ENCODE results near the gene ERRFI1.

The ERRFI1 gene

GRCh38 chr1:8011923-8012858 lies 13.9 kb downstream of the ERRFI1 start:
- TF ChIP-seq EGR1 (IDR thresholded peaks at IDR 0.05) = no peak
- no peak for TF ChIP-seq TEAD4 (IDR thresholded peaks at IDR 0.05)
- no peak for TF ChIP-seq YY1 (IDR thresholded peaks at IDR 0.05; ENCODE audit: low read depth)

DNA sequence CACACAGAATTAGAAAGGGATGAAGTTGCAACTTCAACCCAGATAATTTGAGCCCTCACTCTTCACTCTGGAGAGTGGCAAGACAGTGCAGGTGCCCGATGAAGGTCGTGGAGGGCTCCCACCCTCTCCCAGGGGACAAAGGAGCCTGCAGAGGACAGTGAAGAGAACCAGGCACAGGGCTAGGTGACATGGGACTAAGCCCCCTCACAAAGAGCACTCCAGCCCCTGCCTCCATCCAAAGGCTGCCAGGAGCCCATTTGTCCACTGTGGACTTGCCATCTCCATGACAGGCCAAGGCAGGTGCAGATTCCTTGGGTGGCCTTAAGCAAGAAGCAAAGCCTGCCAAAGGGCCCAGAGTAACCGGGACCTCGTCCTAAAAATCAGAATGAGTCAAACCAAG lies 15.1 kb downstream of the ERRFI1 start:
- no peak for TF ChIP-seq RAD21 (IDR thresholded peaks at IDR 0.05; ENCODE audit: low read depth)
- TF ChIP-seq CREB1 (IDR thresholded peaks at IDR 0.05; ENCODE audit: low read depth) = no peak
- TF ChIP-seq EP300 (IDR thresholded peaks at IDR 0.05; ENCODE audit: borderline replicate concordance) = no peak
- no peak for TF ChIP-seq TCF12 (IDR thresholded peaks at IDR 0.05; ENCODE audit: low read depth)
- no peak for TF ChIP-seq EGR1 (IDR thresholded peaks at IDR 0.05)
- TF ChIP-seq NFIC (IDR thresholded peaks at IDR 0.05) = no peak
- no peak for TF ChIP-seq USF1 (IDR thresholded peaks at IDR 0.05)
- TF ChIP-seq CEBPB (IDR thresholded peaks at IDR 0.05) = no peak
- TF ChIP-seq ZBTB7A (IDR thresholded peaks at IDR 0.05; ENCODE audit: low read depth) = no peak
- TF ChIP-seq, protein P1, sequence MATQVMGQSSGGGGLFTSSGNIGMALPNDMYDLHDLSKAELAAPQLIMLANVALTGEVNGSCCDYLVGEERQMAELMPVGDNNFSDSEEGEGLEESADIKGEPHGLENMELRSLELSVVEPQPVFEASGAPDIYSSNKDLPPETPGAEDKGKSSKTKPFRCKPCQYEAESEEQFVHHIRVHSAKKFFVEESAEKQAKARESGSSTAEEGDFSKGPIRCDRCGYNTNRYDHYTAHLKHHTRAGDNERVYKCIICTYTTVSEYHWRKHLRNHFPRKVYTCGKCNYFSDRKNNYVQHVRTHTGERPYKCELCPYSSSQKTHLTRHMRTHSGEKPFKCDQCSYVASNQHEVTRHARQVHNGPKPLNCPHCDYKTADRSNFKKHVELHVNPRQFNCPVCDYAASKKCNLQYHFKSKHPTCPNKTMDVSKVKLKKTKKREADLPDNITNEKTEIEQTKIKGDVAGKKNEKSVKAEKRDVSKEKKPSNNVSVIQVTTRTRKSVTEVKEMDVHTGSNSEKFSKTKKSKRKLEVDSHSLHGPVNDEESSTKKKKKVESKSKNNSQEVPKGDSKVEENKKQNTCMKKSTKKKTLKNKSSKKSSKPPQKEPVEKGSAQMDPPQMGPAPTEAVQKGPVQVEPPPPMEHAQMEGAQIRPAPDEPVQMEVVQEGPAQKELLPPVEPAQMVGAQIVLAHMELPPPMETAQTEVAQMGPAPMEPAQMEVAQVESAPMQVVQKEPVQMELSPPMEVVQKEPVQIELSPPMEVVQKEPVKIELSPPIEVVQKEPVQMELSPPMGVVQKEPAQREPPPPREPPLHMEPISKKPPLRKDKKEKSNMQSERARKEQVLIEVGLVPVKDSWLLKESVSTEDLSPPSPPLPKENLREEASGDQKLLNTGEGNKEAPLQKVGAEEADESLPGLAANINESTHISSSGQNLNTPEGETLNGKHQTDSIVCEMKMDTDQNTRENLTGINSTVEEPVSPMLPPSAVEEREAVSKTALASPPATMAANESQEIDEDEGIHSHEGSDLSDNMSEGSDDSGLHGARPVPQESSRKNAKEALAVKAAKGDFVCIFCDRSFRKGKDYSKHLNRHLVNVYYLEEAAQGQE (IDR thresholded peaks at IDR 0.05; ENCODE audit: low read depth) = no peak
- no peak for TF ChIP-seq TAF1 (IDR thresholded peaks at IDR 0.05; ENCODE audit: low read depth)
- no peak for TF ChIP-seq MAX (IDR thresholded peaks at IDR 0.05)
- TF ChIP-seq YY1 (IDR thresholded peaks at IDR 0.05; ENCODE audit: low read depth) = no peak
- no peak for TF ChIP-seq FOXM1 (IDR thresholded peaks at IDR 0.05; ENCODE audit: borderline replicate concordance, low read depth)
- no peak for TF ChIP-seq TEAD4 (IDR thresholded peaks at IDR 0.05)

- no peak for TF ChIP-seq EP300 (IDR thresholded peaks at IDR 0.05; ENCODE audit: borderline replicate concordance)
- TF ChIP-seq ZBTB7A (IDR thresholded peaks at IDR 0.05; ENCODE audit: low read depth) = no peak
- TF ChIP-seq TCF12 (IDR thresholded peaks at IDR 0.05; ENCODE audit: low read depth) = no peak
- no peak for TF ChIP-seq FOXM1 (IDR thresholded peaks at IDR 0.05; ENCODE audit: borderline replicate concordance, low read depth)
- TF ChIP-seq CEBPB (IDR thresholded peaks at IDR 0.05) = no peak
- TF ChIP-seq USF1 (IDR thresholded peaks at IDR 0.05) = no peak
- no peak for TF ChIP-seq RAD21 (IDR thresholded peaks at IDR 0.05; ENCODE audit: low read depth)
- TF ChIP-seq TEAD4 (IDR thresholded peaks at IDR 0.05) = no peak
- TF ChIP-seq NFIC (IDR thresholded peaks at IDR 0.05) = no peak
- no peak for TF ChIP-seq EGR1 (IDR thresholded peaks at IDR 0.05)
- TF ChIP-seq TAF1 (IDR thresholded peaks at IDR 0.05; ENCODE audit: low read depth) = no peak
- no peak for TF ChIP-seq MAX (IDR thresholded peaks at IDR 0.05)
Measured at GRCh38 chr1:8010080-8010664, 15.9 kb downstream of the ERRFI1 start.

DNA sequence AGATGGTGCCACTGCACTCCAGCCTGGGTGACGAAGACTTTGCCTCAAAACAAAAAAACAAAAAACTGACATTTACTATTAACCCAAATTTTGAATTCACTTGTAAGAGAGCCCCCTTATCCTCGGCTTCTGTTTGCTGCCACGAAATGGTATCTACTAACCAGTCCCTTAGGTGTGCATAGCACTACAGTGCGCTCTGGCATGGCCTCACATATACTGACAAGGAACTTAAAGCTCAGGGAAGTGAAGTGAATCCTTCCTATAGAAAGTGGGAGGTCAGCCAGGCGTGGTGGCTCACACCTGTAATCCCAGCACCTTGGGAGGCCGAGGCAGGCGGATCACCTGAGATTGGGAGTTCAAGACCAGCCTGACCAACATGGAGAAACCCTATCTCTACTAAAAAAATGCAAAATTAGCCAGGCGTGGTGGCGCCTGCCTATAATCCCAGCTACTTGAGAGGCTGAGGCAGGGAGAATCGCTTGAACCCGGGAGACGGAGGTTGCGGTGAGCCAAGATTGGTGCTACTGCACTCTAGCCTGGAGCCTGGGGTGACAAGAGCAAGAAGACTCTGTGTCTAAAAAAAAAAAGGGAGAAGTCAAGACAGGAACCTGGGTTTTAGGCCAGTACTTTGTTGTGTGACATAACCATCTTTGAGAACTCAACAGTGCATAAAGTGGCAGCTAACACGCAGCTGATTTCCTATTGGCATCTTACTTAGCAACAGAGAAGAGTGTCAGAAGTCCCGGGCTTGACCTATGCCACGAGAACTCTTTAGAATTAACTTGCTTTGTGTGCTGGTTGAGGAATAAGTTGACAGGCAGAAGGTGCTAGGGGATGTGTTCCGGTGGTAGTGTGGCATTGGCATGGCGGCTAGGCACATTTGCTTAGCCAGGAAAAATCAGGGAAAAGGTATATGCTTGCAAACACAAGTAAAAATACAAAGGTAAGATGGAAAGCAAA lies 16.8 kb downstream of the ERRFI1 start:
- TF ChIP-seq EP300 (IDR thresholded peaks at IDR 0.05; ENCODE audit: borderline replicate concordance) = no peak
- no peak for TF ChIP-seq YY1 (IDR thresholded peaks at IDR 0.05; ENCODE audit: low read depth)
- no peak for TF ChIP-seq TCF12 (IDR thresholded peaks at IDR 0.05; ENCODE audit: low read depth)
- no peak for TF ChIP-seq TAF1 (IDR thresholded peaks at IDR 0.05; ENCODE audit: low read depth)
- TF ChIP-seq RAD21 (IDR thresholded peaks at IDR 0.05; ENCODE audit: low read depth) = no peak
- TF ChIP-seq, protein P1 (IDR thresholded peaks at IDR 0.05; ENCODE audit: low read depth) = no peak
- TF ChIP-seq NFIC (IDR thresholded peaks at IDR 0.05) = no peak
- TF ChIP-seq EGR1 (IDR thresholded peaks at IDR 0.05) = no peak
- TF ChIP-seq MAX (IDR thresholded peaks at IDR 0.05) = no peak
- no peak for TF ChIP-seq USF1 (IDR thresholded peaks at IDR 0.05)
- no peak for TF ChIP-seq ZBTB7A (IDR thresholded peaks at IDR 0.05; ENCODE audit: low read depth)
- TF ChIP-seq FOXM1 (IDR thresholded peaks at IDR 0.05; ENCODE audit: borderline replicate concordance, low read depth) = no peak
- no peak for TF ChIP-seq TEAD4 (IDR thresholded peaks at IDR 0.05)
- no peak for TF ChIP-seq CEBPB (IDR thresholded peaks at IDR 0.05)
- no peak for TF ChIP-seq CREB1 (IDR thresholded peaks at IDR 0.05; ENCODE audit: low read depth)

Measured in Ishikawa (cell line).